ENCODE data around the gene CD2AP.
A peak's percentile ranks its signal among the peaks of the same experiment; 100 is the strongest.
"Not testable (repeated sequence)": the region's sequence is repeated elsewhere in the genome, so short reads cannot be mapped to it uniquely, and the experiment has no call there.

The CD2AP gene

GRCh38 chr6:47478233-47479139 lies 897 bp downstream of the CD2AP start:
- peak; percentile 25 for DNase-seq (ENCODE audit: low read depth)
- no peak for TF ChIP-seq CTCF (IDR thresholded peaks at IDR 0.05; ENCODE audit: insufficient read depth, low read depth, low read length, missing control alignments)
- peak overlapping the region; percentile 90 for H3K4me3 ChIP-seq (ENCODE audit: low read depth, low read length)

GRCh38 chr6:47479140-47479508 lies 1.5 kb downstream of the CD2AP start:
- no peak for DNase-seq (ENCODE audit: low read depth)
- peak overlapping the region; percentile 90 for H3K4me3 ChIP-seq (ENCODE audit: low read depth, low read length)
- TF ChIP-seq CTCF (IDR thresholded peaks at IDR 0.05; ENCODE audit: insufficient read depth, low read depth, low read length, missing control alignments) = no peak

- DNase-seq (ENCODE audit: low read depth) = no peak
- H3K4me3 ChIP-seq (ENCODE audit: low read depth, low read length) = peak overlapping the region; percentile 90
- no peak for TF ChIP-seq CTCF (IDR thresholded peaks at IDR 0.05; ENCODE audit: insufficient read depth, low read depth, low read length, missing control alignments)
These were observed 2.3 kb downstream of the CD2AP start for GRCh38 chr6:47479874-47480273.

- DNase-seq (ENCODE audit: low read depth); H3K4me3 ChIP-seq (ENCODE audit: low read depth, low read length): not testable (repeated sequence)
These were observed 3.6 kb downstream of the CD2AP start for GRCh38 chr6:47481213-47481612.

GRCh38 chr6:47481806-47482205 lies 4.2 kb downstream of the CD2AP start:
- DNase-seq (ENCODE audit: low read depth) = no peak
- no peak overlapping the region for H3K4me3 ChIP-seq (ENCODE audit: low read depth, low read length)
- no peak for TF ChIP-seq CTCF (IDR thresholded peaks at IDR 0.05; ENCODE audit: insufficient read depth, low read depth, low read length, missing control alignments)

- TF ChIP-seq CTCF (IDR thresholded peaks at IDR 0.05; ENCODE audit: insufficient read depth, low read depth, low read length, missing control alignments) = no peak
- no peak for DNase-seq (ENCODE audit: low read depth)
- no peak overlapping the region for H3K4me3 ChIP-seq (ENCODE audit: low read depth, low read length)
These were observed 5.9 kb downstream of the CD2AP start for GRCh38 chr6:47483516-47483852.

- H3K4me3 ChIP-seq (ENCODE audit: low read depth, low read length) = no peak overlapping the region
- no peak for TF ChIP-seq CTCF (IDR thresholded peaks at IDR 0.05; ENCODE audit: insufficient read depth, low read depth, low read length, missing control alignments)
- DNase-seq (ENCODE audit: low read depth) = no peak
These were observed 6.4 kb downstream of the CD2AP start for GRCh38 chr6:47483853-47484546.
